Tibial nerve (tissue), 4 donors: ENCODE measurements around the gene TNFRSF19. TPM values are rescaled to one million over a fixed set of nuclear protein-coding genes. Genes with fewer than 3 reads are reported as not detected.
"Not testable (repeated sequence)": the region's sequence is repeated elsewhere in the genome, so short reads cannot be mapped to it uniquely, and the experiment has no call there.

Experiments
- DNase-seq, 2 donors: peaks; one replicate each; pipeline ENCODE4 v3.0.0-alpha.2; 2019; ENCODE audit warnings: low spot score in 2 of 2
- H3K27ac ChIP-seq, 4 donors: fragments of 200-600 bp; sonication (generic) in 3 of 4; one replicate each; pipeline ENCODE4 v1.5.1; 2017 to 2019; ENCODE audit warnings: mild to moderate bottlenecking in 1 of 4
- H3K27me3 ChIP-seq, 2 donors: fragments of 200-600 bp; sonication (generic) in 1 of 2; one replicate each; pipeline versions ENCODE4 v1.5.1 to v1.6.0; 2017 to 2019
- H3K36me3 ChIP-seq, 3 donors: fragments of 200-600 bp; sonication (generic); one replicate each; pipeline ENCODE4 v1.5.1; 2018 to 2019
- H3K4me1 ChIP-seq, 4 donors: fragments of 200-600 bp; sonication (generic) in 3 of 4; one replicate each; pipeline ENCODE4 v1.5.1; 2017 to 2019
- H3K4me3 ChIP-seq, 4 donors: fragments of 200-600 bp; sonication (generic) in 3 of 4; one replicate each; pipeline ENCODE4 v1.5.1; 2017 to 2019; ENCODE audit warnings: mild to moderate bottlenecking in 1 of 4, moderate library complexity in 1 of 4
- H3K9me3 ChIP-seq, 4 donors: fragments of 200-600 bp; sonication (generic) in 3 of 4; one replicate each; pipeline ENCODE4 v1.5.1; 2017 to 2019
- CTCF ChIP-seq, 5 experiments: fragments of 200-600 bp in 3 of 5; fragments of 450-650 bp in 2 of 5; sonication (generic) in 3 of 5; IDR thresholded peaks; one replicate each; pipeline ENCODE4 v1.5.1; 2016 to 2019; ENCODE audit warnings: antibody characterized with exemption in 5 of 5, mild to moderate bottlenecking in 3 of 5, moderate library complexity in 2 of 5
- EP300 ChIP-seq, 2 donors: sonication (generic); formaldehyde crosslinking; IDR thresholded peaks; one replicate each; pipeline ENCODE4 v1.6.1; 2017; ENCODE audit warnings: antibody characterized with exemption in 2 of 2, mild to moderate bottlenecking in 1 of 2
- POLR2A ChIP-seq, 2 donors: fragments of 450-650 bp; IDR thresholded peaks; one replicate each; pipeline ENCODE4 v1.6.1; 2017; ENCODE audit warnings: antibody characterized with exemption in 2 of 2, mild to moderate bottlenecking in 2 of 2, moderate library complexity in 2 of 2
- WGBS, 2 donors: methylation state at CpG; one replicate each; pipeline ENCODE4 v1.1.5; 2018; 5-methylcytosine and 5-hydroxymethylcytosine counted together
- total RNA-seq, 4 donors: library from RNA; depleted of rRNA; stranded (reverse); fragments of >200 nt; gene quantifications; one replicate each; pipeline ENCODE4 v1.1.0, GENCODE V29; 2016

Gene TNFRSF19
- total RNA-seq, 4 donors from 2014 or later = 10.7 to 24.3 (median 20.3) TPM

DNA sequence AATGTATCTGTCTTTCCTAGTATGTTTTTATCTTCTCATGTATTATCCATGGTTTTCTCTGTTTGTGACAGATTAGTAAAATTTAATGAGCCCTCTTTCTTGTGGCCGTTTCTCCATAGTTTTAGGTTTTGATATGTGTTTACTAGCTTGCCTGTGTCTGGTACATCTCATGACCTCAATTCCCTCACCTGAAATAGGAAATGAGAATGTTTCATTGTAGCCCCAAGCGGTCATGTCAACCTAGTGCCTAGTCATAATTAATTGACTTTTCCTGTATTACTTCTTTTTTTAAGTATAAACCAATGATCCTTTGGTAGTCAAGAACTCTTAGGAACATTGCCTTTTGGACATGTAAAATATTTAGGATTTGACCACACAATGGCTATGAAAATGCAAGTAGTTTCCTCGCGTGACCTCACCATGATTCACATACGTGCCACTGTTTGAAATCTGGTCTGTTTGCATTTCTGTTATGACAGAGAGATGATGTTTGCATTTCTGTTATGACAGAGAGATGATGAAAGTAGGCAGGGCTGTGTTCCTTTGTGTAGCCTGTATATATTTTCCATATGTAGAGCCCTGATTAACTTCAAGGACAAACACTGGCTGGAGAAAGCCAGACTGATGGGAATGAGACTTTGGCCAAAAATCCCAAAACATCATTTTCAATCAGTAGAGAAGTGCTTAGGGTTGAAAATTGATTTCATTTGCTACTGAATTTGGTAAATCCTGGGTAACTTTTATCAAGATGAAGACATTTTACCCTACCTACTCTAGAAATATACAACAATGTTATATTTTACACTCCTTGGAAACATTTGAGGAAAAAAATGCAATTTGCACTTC lies 104.8 kb downstream of the TNFRSF19 start:
- WGBS, 2 donors = 91 to 93% methylated on average over 5 of the region's 5 CpGs
- TF ChIP-seq CTCF (IDR thresholded peaks at IDR 0.05) (no peak), POLR2A (IDR thresholded peaks at IDR 0.05) (no peak), EP300 (IDR thresholded peaks at IDR 0.05) (no peak)
- Histone ChIP-seq H3K4me1 (peaks cover 0 to 25% (median 0%) of the 10 kb centered on the region in 4 donors), H3K36me3 (peaks cover 0 to 11% (median 0%) of the 10 kb centered on the region in 3 donors), H3K27me3 (no peaks in the 10 kb centered on the region), H3K9me3 (no peaks in the 10 kb centered on the region), H3K27ac (no peak overlapping the region), H3K4me3 (no peak overlapping the region)
- DNase-seq = no peak

DNA sequence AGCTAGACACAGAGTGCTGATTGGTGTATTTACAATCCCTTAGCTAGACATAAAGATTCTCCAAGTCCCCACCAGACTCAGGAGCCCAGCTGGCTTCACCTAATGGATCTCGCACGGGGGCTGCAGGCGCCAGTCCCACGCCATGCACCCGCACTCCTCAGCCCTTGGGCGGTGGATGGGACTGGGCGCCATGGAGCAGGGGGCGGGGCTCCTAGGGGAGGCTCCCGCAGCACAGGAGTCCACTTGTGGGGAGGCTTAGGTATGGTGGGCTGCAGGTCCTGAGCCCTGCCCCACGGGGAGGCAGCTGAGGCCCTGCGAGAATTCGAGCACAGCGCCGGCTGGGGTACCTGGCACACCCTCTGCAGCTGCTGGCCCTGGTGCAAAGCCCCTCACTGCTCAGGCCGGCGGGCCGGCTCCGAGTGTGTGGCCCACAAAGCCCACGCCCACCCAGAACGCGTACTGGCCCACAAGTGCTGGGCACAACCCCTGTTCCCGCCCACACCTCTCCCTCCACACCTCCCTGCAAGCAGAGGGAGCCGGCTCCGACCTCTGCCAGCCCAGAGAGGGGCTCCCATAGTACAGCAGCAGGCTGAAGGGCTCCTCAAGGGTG lies 107.6 kb downstream of the TNFRSF19 start:
- DNase-seq, H3K27ac ChIP-seq, H3K9me3 ChIP-seq, H3K27me3 ChIP-seq, H3K4me3 ChIP-seq: not testable (repeated sequence)
- whole genome bisulfite sequencing, 2 donors = 93 to 96% methylated on average over 16 to 23 of the region's 24 CpGs
- Histone ChIP-seq H3K36me3 (peaks cover 0 to 11% (median 0%) of the 10 kb centered on the region in 3 donors), H3K4me1 (peaks cover 0 to 12% (median 0%) of the 10 kb centered on the region in 4 donors)

GRCh38 chr13:23678795-23679194 lies 108.6 kb downstream of the TNFRSF19 start:
- Histone ChIP-seq H3K4me1 (peaks cover 0 to 2% (median 0%) of the 10 kb centered on the region in 4 donors), H3K9me3 (peaks cover 0 to 8% (median 0%) of the 10 kb centered on the region in 4 donors), H3K36me3 (peaks cover 0 to 11% (median 0%) of the 10 kb centered on the region in 3 donors), H3K4me3 (no peak overlapping the region), H3K27me3 (no peaks in the 10 kb centered on the region), H3K27ac (no peak overlapping the region)
- WGBS, 2 donors = 37 to 43% methylated on average over 2 of the region's 2 CpGs
- DNase-seq = no peak
- TF ChIP-seq CTCF (IDR thresholded peaks at IDR 0.05) (no peak), POLR2A (IDR thresholded peaks at IDR 0.05) (no peak), EP300 (IDR thresholded peaks at IDR 0.05) (no peak)

- no peak for TF ChIP-seq CTCF (IDR thresholded peaks at IDR 0.05)
- TF ChIP-seq EP300 (IDR thresholded peaks at IDR 0.05) = no peak
- TF ChIP-seq POLR2A (IDR thresholded peaks at IDR 0.05) = no peak
- Histone ChIP-seq H3K4me3 (no peak overlapping the region), H3K4me1 (no peaks in the 10 kb centered on the region), H3K27me3 (no peaks in the 10 kb centered on the region), H3K36me3 (peaks cover 0 to 8% (median 0%) of the 10 kb centered on the region in 3 donors), H3K9me3 (peaks cover 0 to 13% (median 0%) of the 10 kb centered on the region in 4 donors), H3K27ac (no peak overlapping the region)
- 92% methylated on average over 2 of the region's 2 CpGs for WGBS, 2 donors
- no peak for DNase-seq
Measured at GRCh38 chr13:23679220-23679619, 109.0 kb downstream of the TNFRSF19 start.

GRCh38 chr13:23680845-23681669 lies 110.8 kb downstream of the TNFRSF19 start:
- Histone ChIP-seq H3K36me3 (peaks cover 0 to 4% (median 0%) of the 10 kb centered on the region in 3 donors), H3K27me3 (no peaks in the 10 kb centered on the region), H3K9me3 (peaks cover 0 to 18% (median 4%) of the 10 kb centered on the region in 4 donors), H3K4me1 (no peaks in the 10 kb centered on the region), H3K27ac (no peak overlapping the region), H3K4me3 (no peak overlapping the region)
- no peak for DNase-seq
- no peak for TF ChIP-seq EP300 (IDR thresholded peaks at IDR 0.05)
- no peak for TF ChIP-seq CTCF (IDR thresholded peaks at IDR 0.05)
- no peak for TF ChIP-seq POLR2A (IDR thresholded peaks at IDR 0.05)
- WGBS, 2 donors = 73 to 77% methylated on average over 8 to 10 of the region's 10 CpGs
